Breast epithelium (tissue), 4 donors: Measurements from ENCODE around the gene JOSD2. TPM values are rescaled to one million over a fixed set of nuclear protein-coding genes. Genes with fewer than 3 reads are reported as not detected.

Source experiments
- DNase-seq, 2 donors: peaks; one replicate each; pipeline ENCODE4 v3.0.0-alpha.2; 2019; ENCODE audit warnings: low spot score in 2 of 2
- H3K27ac ChIP-seq, 2 donors: fragments of 200-600 bp; sonication (generic) in 1 of 2; one replicate each; pipeline ENCODE4 v1.5.1; 2016 to 2019; ENCODE audit warnings: mild to moderate bottlenecking in 1 of 2
- H3K27me3 ChIP-seq, 2 donors: fragments of 200-600 bp; sonication (generic) in 1 of 2; one replicate each; pipeline versions ENCODE4 v1.5.1 to v1.6.0; 2017 to 2019; ENCODE audit warnings: control low read depth in 1 of 2, mild to moderate bottlenecking in 1 of 2
- H3K36me3 ChIP-seq: fragments of 200-600 bp; one replicate; pipeline ENCODE4 v1.5.1; 2019
- H3K4me1 ChIP-seq, 2 donors: fragments of 200-600 bp; sonication (generic); one replicate each; pipeline ENCODE4 v1.5.1; 2016 to 2019; ENCODE audit warnings: control low read depth in 1 of 2
- H3K4me3 ChIP-seq, 3 donors: fragments of 200-600 bp; sonication (generic); 1 replicate in 2 of 3; 2 replicates in 1 of 3; pipeline ENCODE4 v1.5.1; 2016 to 2019; ENCODE audit warnings: mild to moderate bottlenecking in 3 of 3, moderate library complexity in 2 of 3
- H3K9me3 ChIP-seq, 2 donors: fragments of 200-600 bp; sonication (generic) in 1 of 2; one replicate each; pipeline ENCODE4 v1.5.1; 2016 to 2019; ENCODE audit warnings: control low read depth in 1 of 2
- POLR2A ChIP-seq: fragments of 450-650 bp; IDR thresholded peaks from one replicate; pipeline ENCODE4 v1.6.1; 2016; ENCODE audit warnings: antibody characterized with exemption, mild to moderate bottlenecking, moderate library complexity
- POLR2AphosphoS5 ChIP-seq, 3 donors: sonication (generic); formaldehyde crosslinking; IDR thresholded peaks; one replicate each; pipeline ENCODE4 v1.6.1; 2017; ENCODE audit warnings: antibody characterized with exemption in 3 of 3
- intact Hi-C: fragments of 100-400 bp; cut with DNase I; formaldehyde crosslinking; loops from one replicate; pipeline ENCODE4 v1.15.1; 2023; ENCODE audit warnings: low total_unique reads
- total RNA-seq, 3 donors: library from RNA; depleted of rRNA; stranded (reverse); fragments of >200 nt; gene quantifications; one replicate each; pipeline ENCODE4 v1.1.0, GENCODE V29; 2016
- TF ChIP-seq, protein P1 (sequence below), 3 donors: fragments of 450-650 bp; IDR thresholded peaks; one replicate each; pipeline ENCODE4 v1.5.1; 2016 to 2017; ENCODE audit warnings: antibody characterized with exemption in 3 of 3, mild to moderate bottlenecking in 3 of 3, moderate library complexity in 3 of 3

Gene JOSD2
- total RNA-seq, 3 donors from 2014 or later, result 14.7 to 26.7 (median 20.3) TPM

DNA sequence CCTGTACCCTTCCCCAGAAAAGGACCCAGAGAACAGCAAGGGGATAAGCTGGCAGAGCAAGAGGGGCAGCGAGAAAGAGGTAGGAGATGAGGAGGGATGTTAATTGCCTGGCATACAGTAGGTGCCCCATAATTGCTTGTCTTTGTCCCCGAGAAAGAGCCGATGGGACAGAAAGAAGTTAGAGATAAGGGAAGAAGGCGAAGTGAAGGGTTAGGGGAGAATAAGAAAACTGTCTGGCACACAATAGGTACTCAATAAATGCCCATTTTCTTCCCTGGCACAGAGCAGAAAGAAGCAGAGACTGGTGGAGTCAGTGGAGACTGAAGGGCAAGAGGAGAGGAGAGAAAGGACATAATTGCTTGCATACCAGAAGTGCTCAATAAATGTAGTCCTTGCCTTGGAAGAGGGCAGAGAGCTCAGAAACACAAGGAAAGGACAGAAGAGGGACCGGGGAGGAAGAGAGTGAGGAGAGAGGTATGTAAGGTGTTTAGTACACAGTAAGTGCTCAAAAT is 15.9 kb downstream of the JOSD2 start:
- Histone ChIP-seq H3K4me1 (no peaks in the 10 kb centered on the region), H3K27me3 (no peaks in the 10 kb centered on the region), H3K36me3 (no peaks in the 10 kb centered on the region), H3K27ac (no peak overlapping the region), H3K4me3 (no peak overlapping the region), H3K9me3 (no peaks in the 10 kb centered on the region)
- TF ChIP-seq, protein P1, sequence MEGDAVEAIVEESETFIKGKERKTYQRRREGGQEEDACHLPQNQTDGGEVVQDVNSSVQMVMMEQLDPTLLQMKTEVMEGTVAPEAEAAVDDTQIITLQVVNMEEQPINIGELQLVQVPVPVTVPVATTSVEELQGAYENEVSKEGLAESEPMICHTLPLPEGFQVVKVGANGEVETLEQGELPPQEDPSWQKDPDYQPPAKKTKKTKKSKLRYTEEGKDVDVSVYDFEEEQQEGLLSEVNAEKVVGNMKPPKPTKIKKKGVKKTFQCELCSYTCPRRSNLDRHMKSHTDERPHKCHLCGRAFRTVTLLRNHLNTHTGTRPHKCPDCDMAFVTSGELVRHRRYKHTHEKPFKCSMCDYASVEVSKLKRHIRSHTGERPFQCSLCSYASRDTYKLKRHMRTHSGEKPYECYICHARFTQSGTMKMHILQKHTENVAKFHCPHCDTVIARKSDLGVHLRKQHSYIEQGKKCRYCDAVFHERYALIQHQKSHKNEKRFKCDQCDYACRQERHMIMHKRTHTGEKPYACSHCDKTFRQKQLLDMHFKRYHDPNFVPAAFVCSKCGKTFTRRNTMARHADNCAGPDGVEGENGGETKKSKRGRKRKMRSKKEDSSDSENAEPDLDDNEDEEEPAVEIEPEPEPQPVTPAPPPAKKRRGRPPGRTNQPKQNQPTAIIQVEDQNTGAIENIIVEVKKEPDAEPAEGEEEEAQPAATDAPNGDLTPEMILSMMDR (IDR thresholded peaks at IDR 0.05), result no peak
- TF ChIP-seq POLR2A (no peak), POLR2AphosphoS5 (IDR thresholded peaks at IDR 0.05) (no peak)
- DNase-seq, result no peak
- intact Hi-C loops, result no loop called here

DNA sequence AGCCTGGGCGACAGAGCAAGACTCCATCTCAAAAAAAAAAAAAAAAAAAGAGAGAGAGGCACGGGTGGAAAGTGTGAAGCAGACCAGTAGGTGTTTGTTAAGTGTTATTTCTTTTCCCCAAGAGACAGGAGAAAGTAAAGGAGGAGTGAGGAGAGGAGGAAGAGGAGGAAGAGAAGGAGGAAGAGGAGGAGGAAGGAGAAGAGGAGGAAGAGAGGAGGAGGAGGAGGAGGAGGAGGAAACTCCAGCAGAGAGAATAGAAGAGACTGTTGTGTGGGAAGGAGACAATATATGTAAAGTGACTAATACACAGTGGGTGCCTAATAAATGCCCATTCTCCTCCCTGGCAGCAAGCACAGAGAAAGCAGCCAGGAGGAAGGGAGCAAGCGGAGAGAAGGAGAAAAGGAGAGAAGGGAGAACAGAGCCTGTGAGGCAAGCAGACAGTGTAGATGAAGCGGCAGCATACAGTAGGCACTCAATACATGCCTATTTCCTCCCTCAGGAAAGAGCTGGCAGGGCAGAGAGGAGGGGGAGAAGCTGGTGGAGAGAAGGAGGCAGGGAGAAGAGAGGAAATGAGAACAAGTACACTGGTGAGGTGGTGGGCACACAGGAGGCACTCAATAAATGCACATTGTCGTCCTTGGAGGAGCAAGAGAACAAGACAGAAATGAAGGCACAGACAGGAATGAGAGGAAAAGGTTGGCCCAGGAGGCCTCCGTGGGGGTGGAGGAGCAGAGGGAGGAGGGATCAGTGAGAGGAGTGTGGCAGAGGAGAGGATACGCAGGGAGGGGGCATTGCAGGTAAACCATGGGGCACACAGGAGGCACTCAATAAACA is 16.6 kb downstream of the JOSD2 start:
- no peaks in the 10 kb centered on the region for H3K9me3 ChIP-seq
- H3K27ac ChIP-seq, result no peak overlapping the region
- H3K4me1 ChIP-seq, result no peaks in the 10 kb centered on the region
- intact Hi-C loops, result no loop called here
- H3K36me3 ChIP-seq, result no peaks in the 10 kb centered on the region
- TF ChIP-seq POLR2A (no peak), POLR2AphosphoS5 (IDR thresholded peaks at IDR 0.05) (no peak)
- TF ChIP-seq, protein P1 (IDR thresholded peaks at IDR 0.05), result no peak
- H3K4me3 ChIP-seq, result no peak overlapping the region
- no peaks in the 10 kb centered on the region for H3K27me3 ChIP-seq
- no peak for DNase-seq

DNA sequence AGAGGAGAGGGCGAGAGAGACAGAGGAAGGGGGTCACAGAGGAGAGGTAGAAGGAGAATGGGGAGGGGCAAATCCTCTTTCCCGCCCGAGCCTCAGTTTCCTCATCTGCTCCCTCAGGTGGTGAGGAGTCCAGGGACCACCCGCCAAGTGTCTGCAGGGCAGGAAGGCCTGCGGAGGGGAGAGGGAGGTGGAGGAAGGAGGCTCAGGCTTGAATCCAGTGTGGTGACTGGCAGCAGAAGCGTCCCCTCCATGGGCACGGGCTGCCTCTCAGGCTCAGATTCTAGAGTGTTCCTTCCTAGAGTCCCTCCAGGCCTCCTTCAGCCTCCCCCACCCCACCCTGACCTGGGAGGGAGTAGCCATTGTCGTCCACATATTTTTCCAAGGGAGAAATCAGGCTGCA is 17.8 kb downstream of the JOSD2 start:
- DNase-seq, result no peak
- Histone ChIP-seq H3K36me3 (no peaks in the 10 kb centered on the region), H3K27me3 (no peaks in the 10 kb centered on the region), H3K9me3 (no peaks in the 10 kb centered on the region), H3K4me1 (no peaks in the 10 kb centered on the region), H3K4me3 (no peak overlapping the region), H3K27ac (no peak overlapping the region)
- TF ChIP-seq, protein P1 (IDR thresholded peaks at IDR 0.05), result no peak
- TF ChIP-seq POLR2AphosphoS5 (IDR thresholded peaks at IDR 0.05), result no peak
- no peak for TF ChIP-seq POLR2A
- intact Hi-C loops, result no loop called here

DNA sequence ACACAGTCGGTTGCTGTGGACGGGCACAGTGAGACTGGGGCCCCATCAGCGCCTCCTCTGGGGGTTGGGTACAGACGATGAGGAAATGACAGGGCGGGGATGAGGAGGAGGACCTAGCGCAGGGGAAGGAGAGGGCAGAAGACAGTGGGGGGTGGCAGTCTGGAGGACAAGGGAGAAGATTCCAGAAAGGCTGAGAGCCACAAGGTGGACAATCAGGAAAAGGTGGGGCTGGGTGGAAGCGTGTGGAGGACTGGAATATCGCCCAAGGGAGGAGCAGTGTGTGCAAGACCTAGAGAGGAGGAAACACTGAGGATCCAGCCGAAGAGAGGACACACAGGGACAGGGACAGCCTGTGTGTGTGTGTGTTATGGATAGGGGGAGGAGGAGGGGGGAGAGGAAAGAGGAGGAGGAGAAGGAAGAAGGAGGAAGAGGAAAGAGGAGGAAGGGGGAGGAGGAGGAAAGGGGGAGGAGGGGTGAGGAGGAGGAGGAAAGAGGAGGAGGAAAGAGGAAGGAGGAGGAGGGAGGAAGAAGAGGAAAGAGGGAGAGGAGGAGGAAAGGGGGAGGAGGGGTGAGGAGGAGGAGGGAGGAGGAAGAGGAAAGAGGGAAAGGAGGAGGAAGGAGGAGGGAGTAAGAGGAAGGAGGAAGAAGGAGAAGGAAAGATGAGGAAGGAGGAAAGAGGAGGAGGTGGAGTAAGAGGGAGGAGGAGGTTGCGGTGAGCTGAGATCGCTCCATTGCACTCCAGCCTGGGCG is 18.5 kb downstream of the JOSD2 start:
- Histone ChIP-seq H3K4me1 (no peaks in the 10 kb centered on the region), H3K4me3 (no peak overlapping the region), H3K36me3 (no peaks in the 10 kb centered on the region), H3K27me3 (no peaks in the 10 kb centered on the region), H3K27ac (no peak overlapping the region), H3K9me3 (no peaks in the 10 kb centered on the region)
- intact Hi-C loops, result no loop called here
- DNase-seq, result no peak
- TF ChIP-seq POLR2A (no peak), POLR2AphosphoS5 (IDR thresholded peaks at IDR 0.05) (no peak)
- TF ChIP-seq, protein P1 (IDR thresholded peaks at IDR 0.05), result no peak

DNA sequence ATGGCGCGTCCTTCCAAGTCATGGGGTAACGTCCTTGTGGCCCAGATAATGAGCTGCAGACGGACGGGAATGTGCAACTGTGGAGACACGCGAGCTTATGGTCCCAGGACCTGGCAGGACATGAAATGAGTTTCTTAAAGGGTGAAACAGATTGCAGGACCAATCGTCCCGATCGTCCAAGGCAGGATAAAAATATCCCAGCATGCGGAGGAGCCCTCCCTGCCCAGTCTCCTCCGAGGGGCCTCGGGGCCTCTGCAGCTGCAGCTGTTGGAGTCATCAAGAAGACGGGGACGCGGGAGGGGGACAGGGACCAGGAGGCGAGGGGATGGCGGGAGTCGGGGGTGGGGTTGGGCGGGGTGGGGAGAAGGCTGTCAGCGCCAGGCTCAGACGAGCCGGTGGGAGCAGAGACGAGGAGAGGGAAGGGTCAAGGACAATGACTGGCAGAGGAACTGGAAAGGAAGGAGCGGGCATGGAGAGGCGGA is 20.0 kb downstream of the JOSD2 start:
- H3K9me3 ChIP-seq, result no peaks in the 10 kb centered on the region
- TF ChIP-seq POLR2A (no peak), POLR2AphosphoS5 (IDR thresholded peaks at IDR 0.05) (no peak)
- TF ChIP-seq, protein P1 (IDR thresholded peaks at IDR 0.05), result no peak
- H3K27me3 ChIP-seq, result peaks cover 0 to 3% of the 10 kb centered on the region in 2 donors
- DNase-seq, result no peak
- intact Hi-C loops, result no loop called here
- H3K4me1 ChIP-seq, result no peaks in the 10 kb centered on the region
- H3K4me3 ChIP-seq, result no peak overlapping the region
- H3K36me3 ChIP-seq, result no peaks in the 10 kb centered on the region
- H3K27ac ChIP-seq, result no peak overlapping the region
